GM12878 (cell line): ENCODE data around the gene FBXL7. TPM values are rescaled to one million over a fixed set of nuclear protein-coding genes. Genes with fewer than 3 reads are reported as not detected.

Experiments used
- ATAC-seq: fragments of 200-7000 bp; cut with Tn5 transposase; 3 replicates; pipeline ENCODE4 v1.9.1; 2020; ENCODE audit warnings: mild to moderate bottlenecking, moderate library complexity
- BruUV-seq: library from RNA; stranded (reverse); fragments of 400-500 nt; replicated peaks from 2 replicates; lab custom pipeline; 2021; lab: Mats Ljungman, UMichigan
- CTCF ChIA-PET: fragments of 300-600 bp; sonication (Branson Sonifier 250); formaldehyde crosslinking; extraction: SDS; loops from one replicate; lab custom pipeline; 2021; ENCODE audit warnings: inconsistent platforms; lab: Yijun Ruan, JAX
- POLR2A ChIA-PET: fragments of 350-600 bp; formaldehyde crosslinking; extraction: SDS; loops from one replicate; lab custom pipeline; 2021; ENCODE audit warnings: inconsistent platforms; lab: Charles Lee
- RAD21 ChIA-PET: fragments of 300-600 bp; sonication (Branson Sonifier 250); formaldehyde crosslinking; loops from one replicate; lab custom pipeline; 2023; ENCODE audit warnings: antibody characterized with exemption; ENCODE audit not compliant: unreplicated experiment; lab: Charles Lee
- SMC1A ChIA-PET: fragments of 300-600 bp; sonication (Branson Sonifier 250); formaldehyde crosslinking; loops from one replicate; lab custom pipeline; 2023; ENCODE audit not compliant: unreplicated experiment, uncharacterized antibody; lab: Charles Lee
- DNase-seq: peaks from one replicate; pipeline ENCODE4 v3.0.0-alpha.2; 2011; ENCODE audit warnings: low read depth, low spot score
- FAIRE-seq: peaks from 3 replicates; lab custom pipeline; 2011; peaks lifted over from hg19 to GRCh38; lab: Jason Lieb, UNC
- H2AFZ ChIP-seq: 2 replicates; pipeline ENCODE4 v1.6.0; 2011; ENCODE audit warnings: low read depth, low read length, control low read depth; ENCODE audit not compliant: control insufficient read depth
- H3K27ac ChIP-seq: 2 replicates; pipeline ENCODE4 v1.5.1; 2011; ENCODE audit warnings: control low read depth; ENCODE audit not compliant: control insufficient read depth, insufficient read depth
- H3K27me3 ChIP-seq, 2 experiments: replicated peaks in 1 of 2; 2 replicates each; pipeline versions ENCODE4 v1.6.0 to v1.6.1; 2011; ENCODE audit warnings: low read length in 1 of 2; ENCODE audit not compliant: control insufficient read depth in 2 of 2, insufficient read depth in 2 of 2
- H3K36me3 ChIP-seq, 2 experiments: 2 replicates each; pipeline ENCODE4 v1.5.1; 2011; ENCODE audit warnings: low read length in 1 of 2; ENCODE audit not compliant: control insufficient read depth in 2 of 2, insufficient read depth in 2 of 2
- H3K4me1 ChIP-seq: 2 replicates; pipeline ENCODE4 v1.6.1; 2011; ENCODE audit warnings: mild to moderate bottlenecking, low read length, moderate library complexity, mixed read lengths; ENCODE audit not compliant: control insufficient read depth, insufficient read depth
- H3K4me2 ChIP-seq: 2 replicates; pipeline ENCODE4 v1.6.0; 2011; ENCODE audit warnings: control low read depth; ENCODE audit not compliant: control insufficient read depth, insufficient read depth
- H3K4me3 ChIP-seq: fragments of 200-600 bp; sonication (generic); 2 replicates; pipeline ENCODE4 v1.5.1; 2016
- H3K79me2 ChIP-seq: 2 replicates; pipeline ENCODE4 v1.6.0; 2011; ENCODE audit warnings: low read length; ENCODE audit not compliant: control insufficient read depth, insufficient read depth
- H3K9ac ChIP-seq: 2 replicates; pipeline ENCODE4 v1.8.0; 2011; ENCODE audit warnings: low read length, control low read depth, mixed read lengths; ENCODE audit not compliant: control insufficient read depth, insufficient read depth
- H3K9me3 ChIP-seq: replicated peaks from 3 replicates; pipeline ENCODE4 v1.5.1; 2011; ENCODE audit warnings: mild to moderate bottlenecking, low read length; ENCODE audit not compliant: control insufficient read depth, insufficient read depth
- H4K20me1 ChIP-seq: 2 replicates; pipeline ENCODE4 v1.6.0; 2011; ENCODE audit not compliant: control insufficient read depth, insufficient read depth
- BMI1 ChIP-seq: fragments of 450-650 bp; IDR thresholded peaks from 2 replicates; pipeline ENCODE4 v1.6.1; 2016; ENCODE audit warnings: mild to moderate bottlenecking, moderate library complexity, borderline replicate concordance
- CHD1 ChIP-seq: IDR thresholded peaks from 2 replicates; pipeline ENCODE4 v1.6.1; 2012; ENCODE audit warnings: low read depth, low read length, improper control_type of control experiment
- DPF2 ChIP-seq: fragments of 450-650 bp; IDR thresholded peaks from 2 replicates; pipeline ENCODE4 v1.6.1; 2017; ENCODE audit warnings: mild to moderate bottlenecking
- EED ChIP-seq: sonication (generic); IDR thresholded peaks from 2 replicates; pipeline ENCODE4 v1.6.1; 2016; ENCODE audit warnings: antibody characterized with exemption, low read depth
- FOS ChIP-seq: IDR thresholded peaks from 3 replicates; pipeline ENCODE4 v1.6.1; 2011; ENCODE audit warnings: borderline replicate concordance; ENCODE audit not compliant: insufficient read length; ENCODE audit errors: extremely low read depth
- HDAC2 ChIP-seq: fragments of 200-600 bp; sonication (generic); IDR thresholded peaks from 2 replicates; pipeline ENCODE4 v1.6.1; 2017
- KAT2A ChIP-seq: conservative IDR thresholded peaks from 2 replicates; pipeline ENCODE4 v1.6.1; 2011; ENCODE audit warnings: low read depth, low read length; ENCODE audit not compliant: control insufficient read depth
- MTA3 ChIP-seq: IDR thresholded peaks from 2 replicates; pipeline ENCODE4 v1.6.1; 2012; ENCODE audit warnings: low read length, inconsistent platforms, borderline replicate concordance
- MYC ChIP-seq: IDR thresholded peaks from 2 replicates; pipeline ENCODE4 v1.6.1; 2011; ENCODE audit warnings: mild to moderate bottlenecking, low read length, moderate library complexity, inconsistent platforms; ENCODE audit not compliant: insufficient read depth, insufficient replicate concordance, insufficient read length, severe bottlenecking
- NRF1 ChIP-seq: conservative IDR thresholded peaks from 2 replicates; pipeline ENCODE4 v1.6.1; 2011; ENCODE audit warnings: mild to moderate bottlenecking, low read depth, low read length, improper control_type of control experiment
- POLR2AphosphoS5 ChIP-seq: IDR thresholded peaks from 2 replicates; pipeline ENCODE4 v1.6.1; 2011; ENCODE audit warnings: mild to moderate bottlenecking, low read length, inconsistent platforms
- SMARCA5 ChIP-seq: fragments of 450-650 bp; IDR thresholded peaks from 2 replicates; pipeline ENCODE4 v1.6.1; 2017; ENCODE audit warnings: mild to moderate bottlenecking
- SP1 ChIP-seq: IDR thresholded peaks from one replicate; pipeline ENCODE4 v1.6.1; 2011; ENCODE audit warnings: low read depth, low read length
- TARDBP ChIP-seq: IDR thresholded peaks from 2 replicates; pipeline ENCODE4 v1.6.1; 2016; ENCODE audit warnings: borderline replicate concordance
- TCF3 ChIP-seq: IDR thresholded peaks from 2 replicates; pipeline ENCODE4 v1.6.1; 2012; ENCODE audit warnings: low read depth, mild to moderate bottlenecking, low read length, borderline replicate concordance; ENCODE audit not compliant: insufficient read depth
- TCF7 ChIP-seq: IDR thresholded peaks from 2 replicates; pipeline ENCODE4 v1.6.1; 2014; ENCODE audit warnings: antibody characterized with exemption, borderline replicate concordance
- ZBTB40 ChIP-seq: fragments of 450-650 bp; IDR thresholded peaks from 2 replicates; pipeline ENCODE4 v1.6.1; 2016; ENCODE audit warnings: mild to moderate bottlenecking, moderate library complexity, borderline replicate concordance
- ZNF384 ChIP-seq: IDR thresholded peaks from 2 replicates; pipeline ENCODE4 v1.6.1; 2012; ENCODE audit warnings: low read depth, mild to moderate bottlenecking, low read length, improper control_type of control experiment, borderline replicate concordance
- ZNF622 ChIP-seq: fragments of 450-650 bp; IDR thresholded peaks from 2 replicates; pipeline ENCODE4 v1.6.1; 2017; ENCODE audit warnings: mild to moderate bottlenecking, inconsistent platforms
- in situ Hi-C: fragments of 300-500 bp; cut with MboI; formaldehyde crosslinking; loops from 9 replicates; pipeline ENCODE4 v1.14.3; 2018; ENCODE audit warnings: mixed read lengths
- intact Hi-C: fragments of 100-400 bp; cut with micrococcal nuclease; formaldehyde crosslinking; loops from one replicate; pipeline ENCODE4 v1.14.2; 2022; ENCODE audit not compliant: unreplicated experiment
- polyA plus RNA-seq, 11 experiments: library from polyadenylated mRNA; depleted of rRNA in 4 of 11; unstranded in 6 of 11; stranded (reverse) in 5 of 11; fragments of >200 nt; fragmentation: Nextera tagmentation in 4 of 11; fragmentation: Illumina TruSeq in 1 of 11; extraction: Ambion mirVana in 4 of 11; extraction: Trizol in 1 of 11; gene quantifications; 1 replicate in 1 of 11; 2 replicates in 10 of 11; pipeline versions ENCODE4 v1.2.1 to v1.2.3, GENCODE V29; 2011 to 2016; ENCODE audit warnings: inconsistent platforms in 2 of 11, missing spikeins in 2 of 11, low read depth in 1 of 11
- total RNA-seq, 4 experiments: library from RNA; depleted of rRNA in 3 of 4; stranded (reverse); fragments of >200 nt in 3 of 4; fragmentation: Illumina TruSeq in 1 of 4; extraction: Trizol in 1 of 4; gene quantifications; 2 replicates each; pipeline versions ENCODE4 v1.2.1 to v1.2.3, GENCODE V29; 2013 to 2021

Gene FBXL7
- total and polyA plus RNA-seq, 10 of the 15 experiments (the other 5 are each of a cell fraction or from before 2014, with no cell fraction given) = 0.03 to 0.44 (median 0.16) TPM

- TF ChIP-seq TCF7 = no peak
- no peak for TF ChIP-seq SMARCA5
- no peak for TF ChIP-seq ZBTB40
- no peak for TF ChIP-seq TARDBP
- no peak for TF ChIP-seq MTA3
Observed at GRCh38 chr5:15513431-15513830, 13.5 kb downstream of the FBXL7 start (continued).

GRCh38 chr5:15513911-15514310 is 13.9 kb downstream of the FBXL7 start:
- Histone ChIP-seq H3K9me3 (no peaks in the 10 kb centered on the region), H2AFZ (no peak overlapping the region), H3K9ac (no peak overlapping the region), H3K4me3 (no peak overlapping the region), H3K79me2 (no peaks in the 10 kb centered on the region), H3K27ac (no peak overlapping the region), H3K27me3 (no peaks in the 10 kb centered on the region), H3K36me3 (no peaks in the 10 kb centered on the region), H4K20me1 (no peaks in the 10 kb centered on the region), H3K4me2 (no peak overlapping the region), H3K4me1 (no peaks in the 10 kb centered on the region)
- no peak for ATAC-seq
- BruUV-seq = no TSS peak
- ChIA-PET POLR2A (no interaction called here), CTCF (interaction anchor here (0.6 kb wide), 1 partner anchor 1129 kb away, joined by 3 read pairs; no protein-coding TSS in a partner anchor), RAD21 (no interaction called here), SMC1A (no interaction called here)
- DNase-seq = no peak
- intact Hi-C loops (no loop called here), in situ Hi-C loops (no loop called here)
- FAIRE-seq = no peak
- no peak for TF ChIP-seq ZNF622
- TF ChIP-seq MYC = no peak
- TF ChIP-seq DPF2 = no peak
- TF ChIP-seq KAT2A = no peak
- TF ChIP-seq HDAC2 = no peak
- no peak for TF ChIP-seq ZNF384
- TF ChIP-seq TCF3 = no peak
- no peak for TF ChIP-seq POLR2AphosphoS5
- TF ChIP-seq EED = no peak
- TF ChIP-seq CHD1 = no peak
- TF ChIP-seq NRF1 = no peak
- no peak for TF ChIP-seq SP1
- no peak for TF ChIP-seq FOS
- no peak for TF ChIP-seq BMI1
